Endodermal cell (in vitro differentiated cells): Measurements from ENCODE around the gene TBC1D4. TPM values are rescaled to one million over a fixed set of nuclear protein-coding genes. Genes with fewer than 3 reads are reported as not detected.

Source experiments
- DNase-seq: peaks from one replicate; pipeline ENCODE4 v3.0.0-alpha.2; 2017
- H3K27ac ChIP-seq: 2 replicates; pipeline ENCODE4 v1.5.1; 2013; ENCODE audit warnings: mild to moderate bottlenecking, low read depth, low read length, moderate library complexity
- H3K27me3 ChIP-seq: 2 replicates; pipeline ENCODE4 v1.6.1; 2013; ENCODE audit warnings: mild to moderate bottlenecking, low read length, moderate library complexity; ENCODE audit not compliant: insufficient read depth, control insufficient read depth, poor library complexity, severe bottlenecking
- H3K36me3 ChIP-seq: 2 replicates; pipeline ENCODE4 v1.7.0; 2013; ENCODE audit warnings: mild to moderate bottlenecking, low read length, moderate library complexity; ENCODE audit not compliant: control insufficient read depth, insufficient read depth
- H3K4me1 ChIP-seq: one replicate; pipeline ENCODE4 v1.7.0; 2013; ENCODE audit warnings: low read length; ENCODE audit not compliant: control insufficient read depth, insufficient read depth
- H3K4me3 ChIP-seq: 2 replicates; pipeline ENCODE4 v1.5.1; 2013; ENCODE audit warnings: mild to moderate bottlenecking, low read length, moderate library complexity
- H3K9ac ChIP-seq: 2 replicates; pipeline ENCODE4 v1.6.1; 2013; ENCODE audit warnings: mild to moderate bottlenecking, low read length, moderate library complexity; ENCODE audit not compliant: poor library complexity, severe bottlenecking; ENCODE audit errors: extremely low read depth
- H3K9me3 ChIP-seq: 2 replicates; pipeline ENCODE4 v1.6.1; 2013; ENCODE audit warnings: mild to moderate bottlenecking, low read length, moderate library complexity; ENCODE audit not compliant: control insufficient read depth
- H3K27ac Mint-ChIP-seq: 2 replicates; pipeline ENCODE4 v1.8.0; 2020; ENCODE audit warnings: mixed read lengths
- H3K27me3 Mint-ChIP-seq: 2 replicates; pipeline ENCODE4 v1.8.0; 2021; ENCODE audit warnings: mild to moderate bottlenecking, mixed read lengths; ENCODE audit not compliant: insufficient read depth
- H3K36me3 Mint-ChIP-seq: 2 replicates; pipeline ENCODE4 v1.8.0; 2020; ENCODE audit warnings: low read depth, mixed read lengths
- H3K4me1 Mint-ChIP-seq: 2 replicates; pipeline ENCODE4 v1.8.0; 2020; ENCODE audit warnings: mixed read lengths
- H3K4me3 Mint-ChIP-seq: 2 replicates; pipeline ENCODE4 v1.8.0; 2020; ENCODE audit warnings: mild to moderate bottlenecking, moderate library complexity, mixed read lengths
- H3K9me3 Mint-ChIP-seq: 2 replicates; pipeline ENCODE4 v1.8.0; 2020; ENCODE audit warnings: mild to moderate bottlenecking, mixed read lengths
- WGBS, 2 experiments: methylation state at CpG; one replicate each; pipeline versions ENCODE4 v1.1.5 to v1.1.7; 2013; ENCODE audit warnings: missing lambda C conversion rate in 2 of 2, mixed read lengths in 1 of 2; ENCODE audit not compliant: insufficient coverage in 1 of 2, insufficient read length in 1 of 2; 5-methylcytosine and 5-hydroxymethylcytosine counted together
- total RNA-seq, 2 donors: library from RNA; stranded (reverse); fragmentation: NEBNext Ultra II Directional in 1 of 2; extraction: Animal tissue kit (Norgen Biotek cat#: 25700) in 1 of 2; gene quantifications; 2 replicates in 1 of 2; 3 replicates in 1 of 2; pipeline ENCODE4 v1.2.1, GENCODE V29; 2021
- TF ChIP-seq, protein P1 (sequence below): fragments of 200-600 bp; sonication (generic); conservative IDR thresholded peaks from 2 replicates; pipeline ENCODE4 v1.5.0; 2021; ENCODE audit warnings: antibody characterized with exemption, mild to moderate bottlenecking

The TBC1D4 gene
- total RNA-seq, 2 donors from 2014 or later, result 3.2 to 4.7 TPM

DNA sequence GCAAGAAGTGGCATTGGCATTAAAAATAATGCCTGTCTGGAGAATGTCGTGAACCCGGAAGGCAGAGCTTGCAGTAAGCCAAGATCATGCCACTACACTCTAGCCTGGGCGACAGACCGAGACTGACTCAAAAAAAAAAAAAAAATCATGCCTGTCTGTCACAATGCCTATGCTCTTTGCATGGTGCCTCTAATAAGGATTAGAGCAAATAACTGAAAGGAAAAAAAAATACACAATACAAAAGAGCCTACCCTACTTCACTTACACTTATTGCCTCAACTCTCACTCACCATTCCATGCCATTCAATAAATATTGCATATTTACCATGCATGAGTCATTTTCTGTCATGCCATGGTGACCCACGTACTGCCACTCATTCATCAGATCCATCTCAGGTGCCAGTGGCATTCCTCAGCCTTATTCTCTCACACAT lies 49.1 kb downstream of the TBC1D4 start:
- TF ChIP-seq, protein P1, sequence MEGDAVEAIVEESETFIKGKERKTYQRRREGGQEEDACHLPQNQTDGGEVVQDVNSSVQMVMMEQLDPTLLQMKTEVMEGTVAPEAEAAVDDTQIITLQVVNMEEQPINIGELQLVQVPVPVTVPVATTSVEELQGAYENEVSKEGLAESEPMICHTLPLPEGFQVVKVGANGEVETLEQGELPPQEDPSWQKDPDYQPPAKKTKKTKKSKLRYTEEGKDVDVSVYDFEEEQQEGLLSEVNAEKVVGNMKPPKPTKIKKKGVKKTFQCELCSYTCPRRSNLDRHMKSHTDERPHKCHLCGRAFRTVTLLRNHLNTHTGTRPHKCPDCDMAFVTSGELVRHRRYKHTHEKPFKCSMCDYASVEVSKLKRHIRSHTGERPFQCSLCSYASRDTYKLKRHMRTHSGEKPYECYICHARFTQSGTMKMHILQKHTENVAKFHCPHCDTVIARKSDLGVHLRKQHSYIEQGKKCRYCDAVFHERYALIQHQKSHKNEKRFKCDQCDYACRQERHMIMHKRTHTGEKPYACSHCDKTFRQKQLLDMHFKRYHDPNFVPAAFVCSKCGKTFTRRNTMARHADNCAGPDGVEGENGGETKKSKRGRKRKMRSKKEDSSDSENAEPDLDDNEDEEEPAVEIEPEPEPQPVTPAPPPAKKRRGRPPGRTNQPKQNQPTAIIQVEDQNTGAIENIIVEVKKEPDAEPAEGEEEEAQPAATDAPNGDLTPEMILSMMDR, result no peak
- Mint-ChIP-seq H3K4me1 (no peaks in the 10 kb centered on the region), H3K27ac (no peak overlapping the region), H3K4me3 (no peak overlapping the region), H3K9me3 (no peaks in the 10 kb centered on the region), H3K27me3 (peaks cover 2% of the 10 kb centered on the region), H3K36me3 (no peaks in the 10 kb centered on the region)
- H3K9me3 ChIP-seq, result no peaks in the 10 kb centered on the region
- no peak overlapping the region for H3K4me3 ChIP-seq
- no peak overlapping the region for H3K27ac ChIP-seq
- DNase-seq, result no peak
- H3K36me3 ChIP-seq, result no peaks in the 10 kb centered on the region
- 80 to 89% methylated on average over 4 to 5 of the region's 5 CpGs for WGBS, 2 experiments
- H3K4me1 ChIP-seq, result no peaks in the 10 kb centered on the region
- no peaks in the 10 kb centered on the region for H3K27me3 ChIP-seq
- H3K9ac ChIP-seq, result no peak overlapping the region

DNA sequence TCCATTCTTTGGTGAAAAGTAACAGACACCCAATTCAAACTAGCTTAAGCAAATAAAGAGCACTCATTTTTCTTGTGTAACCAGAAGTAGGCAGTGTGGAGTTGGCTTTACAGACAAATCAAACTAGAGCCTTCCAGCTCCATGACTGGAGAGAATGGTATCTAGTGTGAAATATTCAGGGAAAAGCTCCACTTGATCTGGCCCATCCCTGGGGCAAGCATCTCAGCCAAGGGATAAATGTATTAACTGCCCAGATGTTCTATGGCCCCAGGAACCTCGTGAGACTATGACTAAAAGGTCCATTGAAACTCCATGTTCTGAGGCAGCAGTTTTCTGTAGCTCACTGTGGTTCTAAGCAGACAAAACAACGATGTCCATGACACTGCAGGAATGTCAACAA lies 49.9 kb downstream of the TBC1D4 start:
- Mint-ChIP-seq H3K36me3 (no peaks in the 10 kb centered on the region), H3K27ac (no peak overlapping the region), H3K9me3 (no peaks in the 10 kb centered on the region), H3K4me3 (no peak overlapping the region), H3K4me1 (no peaks in the 10 kb centered on the region), H3K27me3 (peaks cover 2% of the 10 kb centered on the region)
- no peaks in the 10 kb centered on the region for H3K9me3 ChIP-seq
- no peak overlapping the region for H3K27ac ChIP-seq
- TF ChIP-seq, protein P1, result no peak
- no peak for DNase-seq
- 75 to 80% methylated on average over 1 to 2 of the region's 2 CpGs for WGBS, 2 experiments
- no peak overlapping the region for H3K4me3 ChIP-seq
- H3K27me3 ChIP-seq, result no peaks in the 10 kb centered on the region
- no peak overlapping the region for H3K9ac ChIP-seq
- H3K36me3 ChIP-seq, result no peaks in the 10 kb centered on the region
- H3K4me1 ChIP-seq, result no peaks in the 10 kb centered on the region

GRCh38 chr13:75430436-75431209 lies 51.3 kb downstream of the TBC1D4 start:
- H3K27me3 ChIP-seq, result no peaks in the 10 kb centered on the region
- Mint-ChIP-seq H3K9me3 (no peaks in the 10 kb centered on the region), H3K36me3 (no peaks in the 10 kb centered on the region), H3K27ac (no peak overlapping the region), H3K27me3 (peaks cover 2% of the 10 kb centered on the region), H3K4me3 (no peak overlapping the region), H3K4me1 (no peaks in the 10 kb centered on the region)
- DNase-seq, result no peak
- TF ChIP-seq, protein P1, result no peak
- H3K4me3 ChIP-seq, result no peak overlapping the region
- no peaks in the 10 kb centered on the region for H3K4me1 ChIP-seq
- H3K9ac ChIP-seq, result no peak overlapping the region
- WGBS, 2 experiments, result 93 to 96% methylated on average over 2 to 8 of the region's 8 CpGs
- H3K27ac ChIP-seq, result no peak overlapping the region
- H3K36me3 ChIP-seq, result no peaks in the 10 kb centered on the region
- no peaks in the 10 kb centered on the region for H3K9me3 ChIP-seq
